Lower lobe of right lung (tissue), 2 donors: ENCODE results near the gene CRACR2A. TPM values are rescaled to one million over a fixed set of nuclear protein-coding genes. Genes with fewer than 3 reads are reported as not detected.

Source experiments
- ATAC-seq, 2 donors: fragments of 200-7000 bp; cut with Tn5 transposase; one replicate each; pipeline ENCODE4 v1.9.1; 2020 to 2022; ENCODE audit warnings: mild to moderate bottlenecking in 2 of 2, moderate library complexity in 2 of 2
- DNase-seq: peaks from one replicate; pipeline ENCODE4 v3.0.0-alpha.2; 2020
- H3K27ac ChIP-seq: fragments of 200-600 bp; one replicate; pipeline ENCODE4 v1.8.0; 2022
- H3K27me3 ChIP-seq: fragments of 200-600 bp; one replicate; pipeline ENCODE4 v1.8.0; 2022; ENCODE audit warnings: low read depth
- H3K36me3 ChIP-seq: fragments of 200-600 bp; one replicate; pipeline ENCODE4 v1.8.0; 2022; ENCODE audit warnings: mild to moderate bottlenecking
- H3K4me1 ChIP-seq: fragments of 200-600 bp; one replicate; pipeline ENCODE4 v1.8.0; 2022
- H3K4me3 ChIP-seq: fragments of 200-600 bp; one replicate; pipeline ENCODE4 v1.8.0; 2022; ENCODE audit warnings: mild to moderate bottlenecking
- H3K9me3 ChIP-seq: fragments of 200-600 bp; one replicate; pipeline ENCODE4 v1.8.0; 2022
- intact Hi-C: fragments of 100-400 bp; cut with DNase I; formaldehyde crosslinking; loops from one replicate; pipeline ENCODE4 v1.11.0; 2022
- total RNA-seq: library from RNA; stranded (reverse); fragmentation: NEBNext Ultra II Directional; extraction: Animal tissue kit (Norgen Biotek cat#: 25700); gene quantifications from one replicate; pipeline ENCODE4 v1.2.1, GENCODE V29; 2021
- TF ChIP-seq, protein P1 (sequence below): fragments of 200-600 bp; IDR thresholded peaks from one replicate; pipeline ENCODE4 v1.8.0; 2022; ENCODE audit warnings: antibody characterized with exemption, mild to moderate bottlenecking
- donor health status: DM: no; HTN: yes; CAD: no; lungs with severe emphysema.

The CRACR2A gene
- total RNA-seq, 1 donor from 2014 or later, result 7.9 TPM

DNA sequence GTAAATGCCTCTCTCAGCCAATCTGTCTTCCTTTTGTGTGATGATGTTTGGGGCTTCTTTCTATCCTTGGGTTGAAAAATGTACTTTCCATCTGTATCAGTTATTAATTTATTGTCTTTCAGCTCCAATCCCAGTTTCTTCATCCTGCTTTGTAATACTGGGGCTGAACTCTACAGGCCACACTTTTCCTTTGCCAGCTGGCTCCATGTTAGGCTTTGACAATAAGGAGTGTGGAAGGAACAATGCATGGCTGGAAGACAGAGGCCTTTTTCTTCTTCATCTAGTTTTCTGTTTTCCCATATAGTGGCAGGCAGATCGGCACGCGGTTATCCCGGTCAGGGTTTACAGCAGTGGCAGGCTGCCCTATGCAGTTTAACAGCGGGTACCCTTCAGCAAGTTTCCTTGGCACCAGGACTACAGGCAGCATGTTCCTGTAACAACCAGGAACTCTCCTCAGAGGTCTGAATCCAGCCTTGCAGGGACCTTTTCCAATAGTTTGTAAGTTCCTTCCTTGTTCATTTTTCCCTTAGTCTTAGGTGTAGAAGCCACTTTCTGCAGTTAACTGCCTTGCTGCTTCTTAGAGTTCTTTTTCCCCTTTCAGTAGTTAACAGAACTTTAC, 38.5 kb upstream of the CRACR2A start:
- Histone ChIP-seq H3K27ac (no peak overlapping the region), H3K36me3 (no peaks in the 10 kb centered on the region), H3K9me3 (no peaks in the 10 kb centered on the region), H3K27me3 (no peaks in the 10 kb centered on the region), H3K4me3 (no peak overlapping the region), H3K4me1 (no peaks in the 10 kb centered on the region)
- DNase-seq, result no peak
- ATAC-seq, result no peak
- TF ChIP-seq, protein P1, sequence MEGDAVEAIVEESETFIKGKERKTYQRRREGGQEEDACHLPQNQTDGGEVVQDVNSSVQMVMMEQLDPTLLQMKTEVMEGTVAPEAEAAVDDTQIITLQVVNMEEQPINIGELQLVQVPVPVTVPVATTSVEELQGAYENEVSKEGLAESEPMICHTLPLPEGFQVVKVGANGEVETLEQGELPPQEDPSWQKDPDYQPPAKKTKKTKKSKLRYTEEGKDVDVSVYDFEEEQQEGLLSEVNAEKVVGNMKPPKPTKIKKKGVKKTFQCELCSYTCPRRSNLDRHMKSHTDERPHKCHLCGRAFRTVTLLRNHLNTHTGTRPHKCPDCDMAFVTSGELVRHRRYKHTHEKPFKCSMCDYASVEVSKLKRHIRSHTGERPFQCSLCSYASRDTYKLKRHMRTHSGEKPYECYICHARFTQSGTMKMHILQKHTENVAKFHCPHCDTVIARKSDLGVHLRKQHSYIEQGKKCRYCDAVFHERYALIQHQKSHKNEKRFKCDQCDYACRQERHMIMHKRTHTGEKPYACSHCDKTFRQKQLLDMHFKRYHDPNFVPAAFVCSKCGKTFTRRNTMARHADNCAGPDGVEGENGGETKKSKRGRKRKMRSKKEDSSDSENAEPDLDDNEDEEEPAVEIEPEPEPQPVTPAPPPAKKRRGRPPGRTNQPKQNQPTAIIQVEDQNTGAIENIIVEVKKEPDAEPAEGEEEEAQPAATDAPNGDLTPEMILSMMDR, result no peak
- intact Hi-C loops, result no loop called here

DNA sequence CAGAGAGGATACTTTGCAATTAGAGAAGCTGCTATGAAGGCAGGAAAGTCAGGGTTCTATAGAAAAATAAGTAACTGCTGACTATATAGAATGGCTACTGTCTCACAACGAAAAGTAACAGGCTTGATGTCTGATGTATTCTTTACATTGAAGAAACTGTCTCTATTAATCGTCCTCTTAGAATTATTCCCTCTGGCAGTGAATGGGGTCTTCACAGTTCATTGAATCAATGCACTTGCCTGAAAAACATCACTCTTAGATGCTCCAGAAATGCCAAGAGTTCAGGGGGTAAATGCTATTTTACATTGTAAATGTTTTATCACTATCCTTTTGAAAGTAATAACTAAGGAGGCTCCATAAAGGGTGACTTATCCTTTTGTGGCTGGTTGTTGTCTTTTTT, 37.7 kb upstream of the CRACR2A start:
- no peaks in the 10 kb centered on the region for H3K4me1 ChIP-seq
- no peaks in the 10 kb centered on the region for H3K9me3 ChIP-seq
- no peak overlapping the region for H3K4me3 ChIP-seq
- H3K27ac ChIP-seq, result no peak overlapping the region
- intact Hi-C loops, result no loop called here
- no peaks in the 10 kb centered on the region for H3K36me3 ChIP-seq
- no peak for ATAC-seq
- TF ChIP-seq, protein P1, result no peak
- H3K27me3 ChIP-seq, result no peaks in the 10 kb centered on the region
- DNase-seq, result no peak

GRCh38 chr12:3789838-3790237, 36.9 kb upstream of the CRACR2A start:
- no peaks in the 10 kb centered on the region for H3K4me1 ChIP-seq
- intact Hi-C loops, result no loop called here
- TF ChIP-seq, protein P1, result no peak
- no peaks in the 10 kb centered on the region for H3K36me3 ChIP-seq
- H3K27ac ChIP-seq, result no peak overlapping the region
- no peaks in the 10 kb centered on the region for H3K9me3 ChIP-seq
- DNase-seq, result no peak
- no peak for ATAC-seq
- no peaks in the 10 kb centered on the region for H3K27me3 ChIP-seq
- H3K4me3 ChIP-seq, result no peak overlapping the region

- H3K27me3 ChIP-seq, result no peaks in the 10 kb centered on the region
- intact Hi-C loops, result no loop called here
- DNase-seq (no peak), ATAC-seq (peak in 1 of 2 donors; percentile 52)
- H3K36me3 ChIP-seq, result no peaks in the 10 kb centered on the region
- H3K27ac ChIP-seq, result no peak overlapping the region
- no peak overlapping the region for H3K4me3 ChIP-seq
- TF ChIP-seq, protein P1, result peak; percentile 65
- H3K4me1 ChIP-seq, result no peaks in the 10 kb centered on the region
- no peaks in the 10 kb centered on the region for H3K9me3 ChIP-seq
These were observed 24.4 kb upstream of the CRACR2A start for GRCh38 chr12:3777206-3777809.

DNA sequence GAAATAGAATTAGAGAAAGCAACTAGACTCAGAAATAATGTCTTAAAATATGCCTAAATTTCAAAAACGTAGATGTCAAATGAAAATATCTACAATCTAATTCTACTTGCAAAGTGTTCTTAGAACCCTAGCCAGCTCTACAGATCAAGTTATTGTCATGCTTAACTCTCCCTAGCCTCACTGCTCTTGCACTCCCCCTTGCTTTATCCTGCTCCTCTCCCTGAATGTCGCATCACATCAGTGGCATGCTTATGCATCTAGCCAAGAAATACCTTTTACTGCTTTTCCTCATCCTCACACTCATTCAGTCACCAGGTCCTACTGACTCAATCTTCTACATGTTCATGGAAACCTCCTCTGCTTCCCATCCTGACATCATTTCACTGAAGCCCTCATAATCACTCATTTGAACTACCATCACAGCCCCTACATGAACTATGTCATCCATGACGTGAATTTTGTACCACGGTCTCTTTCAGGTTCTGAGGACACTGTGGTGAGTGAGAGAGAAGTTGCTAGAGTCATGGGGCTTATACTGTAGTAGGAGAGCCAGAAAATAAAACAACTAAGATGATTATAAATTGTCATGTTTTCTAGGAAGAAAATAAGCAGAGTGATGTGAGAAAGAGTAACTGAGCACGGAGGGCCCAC, 22.6 kb upstream of the CRACR2A start:
- Histone ChIP-seq H3K9me3 (no peaks in the 10 kb centered on the region), H3K4me3 (no peak overlapping the region), H3K27ac (no peak overlapping the region), H3K27me3 (no peaks in the 10 kb centered on the region), H3K36me3 (no peaks in the 10 kb centered on the region), H3K4me1 (no peaks in the 10 kb centered on the region)
- DNase-seq (no peak), ATAC-seq (no peak)
- TF ChIP-seq, protein P1, result no peak
- intact Hi-C loops, result no loop called here
